WI38 (cell line): ENCODE results near the gene ARX.

ENCODE experiments used
- H3K4me3 ChIP-seq: 2 replicates; pipeline ENCODE4 v1.5.1; 2011; ENCODE audit warnings: low read depth, mild to moderate bottlenecking, control low read depth, low read length
- CTCF ChIP-seq: IDR thresholded peaks from 2 replicates; pipeline ENCODE4 v1.5.1; 2012; ENCODE audit warnings: low read depth, mild to moderate bottlenecking, control low read depth, low read length

The ARX gene

GRCh38 chrX:25022499-25023325, 6.9 kb upstream of the ARX start:
- no peak for TF ChIP-seq CTCF
- no peak overlapping the region for H3K4me3 ChIP-seq

GRCh38 chrX:25020905-25021449, 5.2 kb upstream of the ARX start:
- H3K4me3 ChIP-seq: peak overlapping the region; percentile 30
- TF ChIP-seq CTCF: peak; percentile 61

GRCh38 chrX:25020391-25020904, 4.7 kb upstream of the ARX start:
- H3K4me3 ChIP-seq: 0 out of 2 replicates have a peak overlapping the region, but pooled peaks have one; percentile 3

GRCh38 chrX:25019707-25020390, 4.1 kb upstream of the ARX start:
- no peak for TF ChIP-seq CTCF
- no peak overlapping the region for H3K4me3 ChIP-seq

More at GRCh38 chrX:25020391-25020904, 4.7 kb upstream of the ARX start:
- TF ChIP-seq CTCF: no peak

- TF ChIP-seq CTCF: no peak
- no peak overlapping the region for H3K4me3 ChIP-seq
These were observed 2.9 kb upstream of the ARX start for GRCh38 chrX:25018682-25019081.

GRCh38 chrX:25017667-25018247, 2.0 kb upstream of the ARX start:
- no peak for TF ChIP-seq CTCF
- H3K4me3 ChIP-seq: no peak overlapping the region
